Activated CD8-positive, alpha-beta memory T cell treated with anti-CD3 and anti-CD28 coated beads for 36 hours (primary cell): ENCODE results near the gene ICE2. TPM values are rescaled to one million over a fixed set of nuclear protein-coding genes. Genes with fewer than 3 reads are reported as not detected.

Source experiments
- CTCF ChIA-PET: fragments of 350-600 bp; sonication (Branson Sonifier 250); formaldehyde crosslinking; loops from one replicate; lab custom pipeline; 2021; ENCODE audit warnings: antibody characterized with exemption; lab: Charles Lee
- POLR2A ChIA-PET: fragments of 350-600 bp; sonication (Branson Sonifier 250); formaldehyde crosslinking; loops from one replicate; lab custom pipeline; 2021; ENCODE audit warnings: antibody characterized with exemption; lab: Charles Lee
- total RNA-seq, 2 experiments: library from RNA; stranded (reverse); gene quantifications; one replicate each; pipeline ENCODE4 v1.2.3, GENCODE V29; 2021

Gene ICE2
- total RNA-seq, 2 experiments from 2014 or later, result 59.9 to 61.3 TPM

DNA sequence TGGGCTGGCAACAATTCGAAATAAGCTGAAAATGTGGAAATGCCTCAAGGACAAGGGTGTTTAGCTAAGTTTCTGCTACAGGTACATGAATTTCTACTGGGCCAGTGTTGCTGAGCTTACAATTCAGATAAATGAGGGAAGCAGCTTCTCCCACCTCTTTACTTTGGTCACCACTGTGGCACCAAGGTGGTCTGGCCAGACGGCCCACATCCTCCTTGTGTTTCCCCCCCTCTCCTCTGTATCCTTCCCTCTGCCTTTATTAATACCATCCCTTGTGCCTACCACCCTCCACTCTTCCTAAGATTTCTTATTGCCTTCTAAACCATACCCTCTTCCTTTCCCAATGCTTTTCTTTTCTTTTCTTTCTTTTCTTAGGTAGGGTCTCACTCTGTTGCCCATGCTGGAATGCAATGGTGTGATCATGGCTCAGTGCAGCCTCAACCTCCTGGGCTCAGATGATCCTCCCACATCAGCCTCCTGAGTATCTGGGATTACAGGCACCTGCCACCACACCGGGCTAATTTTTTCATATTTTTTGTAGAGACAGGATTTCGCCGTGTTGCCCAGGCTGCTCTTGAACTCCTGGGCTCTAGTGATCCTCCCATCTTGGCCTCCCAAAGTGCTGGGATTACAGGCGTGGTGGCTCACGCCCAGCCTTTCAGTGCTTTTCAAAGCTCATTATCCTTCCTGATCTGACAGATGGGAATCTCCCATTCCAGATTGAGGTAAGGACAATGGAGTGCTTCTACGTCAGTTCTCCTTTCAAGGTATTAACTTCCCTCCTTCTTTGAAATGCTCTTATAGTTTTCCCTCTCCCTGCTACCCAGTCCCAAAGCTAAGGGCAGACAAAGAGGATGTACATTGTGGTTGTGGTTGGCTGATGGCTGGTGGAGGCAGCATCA is 95.9 kb downstream of the ICE2 start:
- ChIA-PET POLR2A (no interaction called here), CTCF (no interaction called here)

GRCh38 chr15:60381148-60381788 is 97.7 kb downstream of the ICE2 start:
- POLR2A ChIA-PET, result no interaction called here
- CTCF ChIA-PET, result interaction anchor here (0.7 kb wide), 1 partner anchor 154 kb away, joined by 3 read pairs; no protein-coding TSS in a partner anchor

- POLR2A ChIA-PET, result no interaction called here
Measured at GRCh38 chr15:60379525-60380274, 99.2 kb downstream of the ICE2 start.

GRCh38 chr15:60379185-60379524 is 99.8 kb downstream of the ICE2 start:
- ChIA-PET POLR2A (no interaction called here), CTCF (no interaction called here)

More at GRCh38 chr15:60379525-60380274, 99.2 kb downstream of the ICE2 start:
- CTCF ChIA-PET, result interaction anchor here (0.7 kb wide), 1 partner anchor 556 kb away, joined by 3 read pairs; no protein-coding TSS in a partner anchor

- POLR2A ChIA-PET, result interaction anchor here (0.7 kb wide), 1 partner anchor 47 kb away, joined by 3 read pairs; no protein-coding TSS in a partner anchor
- CTCF ChIA-PET, result interaction anchor here (1.4 kb wide), 1 partner anchor 18 kb away, joined by 3 read pairs; no protein-coding TSS in a partner anchor
Measured at GRCh38 chr15:60376677-60377095, 102.3 kb downstream of the ICE2 start.

- ChIA-PET POLR2A (no interaction called here), CTCF (interaction anchor here (1.4 kb wide), 1 partner anchor 16 kb away, joined by 3 read pairs; no protein-coding TSS in a partner anchor)
Measured at GRCh38 chr15:60375306-60375705, 103.6 kb downstream of the ICE2 start.

- ChIA-PET POLR2A (no interaction called here), CTCF (interaction anchor here (0.6 kb wide), 1 partner anchor 12 kb away, joined by 3 read pairs; no protein-coding TSS in a partner anchor)
Measured at GRCh38 chr15:60374628-60375081, 104.3 kb downstream of the ICE2 start.

DNA sequence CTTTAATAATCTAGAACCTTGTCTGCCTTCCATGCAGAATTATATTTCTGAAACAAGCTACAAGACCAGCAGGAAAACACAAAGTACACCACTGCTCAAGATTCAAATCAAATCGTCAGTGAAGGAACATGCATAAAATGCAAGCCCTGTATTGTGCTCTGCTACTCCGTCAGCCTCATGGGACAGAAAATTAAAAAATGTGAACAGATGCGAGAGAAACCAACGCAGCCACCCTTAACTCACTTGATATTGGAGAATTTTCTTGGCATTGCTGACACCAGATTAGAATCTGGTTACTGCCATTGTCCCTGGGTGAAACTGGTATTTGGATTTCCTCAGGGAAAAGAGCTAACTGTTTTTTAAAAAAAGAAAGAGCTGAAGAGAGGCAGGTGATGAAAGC is 104.7 kb downstream of the ICE2 start:
- ChIA-PET POLR2A (no interaction called here), CTCF (interaction anchor here (0.6 kb wide), 1 partner anchor 11 kb away, joined by 3 read pairs; no protein-coding TSS in a partner anchor)

DNA sequence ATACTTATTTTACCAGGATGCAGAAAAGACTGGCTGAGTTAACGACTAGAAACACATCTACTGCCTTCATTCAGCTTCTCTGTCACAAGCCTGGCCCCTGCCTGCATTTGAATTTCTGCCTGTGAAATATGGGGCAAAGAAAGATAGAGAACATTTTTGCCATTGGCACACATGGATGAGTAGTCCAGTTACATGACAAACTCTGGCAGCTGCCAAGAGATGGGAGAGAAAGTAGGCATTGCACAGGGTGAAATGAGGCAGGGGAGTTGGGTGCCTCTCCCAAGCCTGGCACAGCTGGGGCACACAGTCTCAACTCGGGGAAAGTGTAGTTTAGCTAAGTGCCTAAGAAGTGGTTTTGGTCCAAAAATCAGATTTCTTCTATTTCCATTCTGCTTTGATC is 105.2 kb downstream of the ICE2 start:
- ChIA-PET CTCF (no interaction called here), POLR2A (no interaction called here)

- POLR2A ChIA-PET, result no interaction called here
- CTCF ChIA-PET, result interaction anchor here (0.7 kb wide), 1 partner anchor 229 kb away, joined by 3 read pairs; no protein-coding TSS in a partner anchor
Measured at GRCh38 chr15:60373327-60373726, 105.6 kb downstream of the ICE2 start.

GRCh38 chr15:60372756-60373155 is 106.2 kb downstream of the ICE2 start:
- POLR2A ChIA-PET, result no interaction called here
- CTCF ChIA-PET, result interaction anchor here (0.7 kb wide), 1 partner anchor 229 kb away, joined by 3 read pairs; no protein-coding TSS in a partner anchor

DNA sequence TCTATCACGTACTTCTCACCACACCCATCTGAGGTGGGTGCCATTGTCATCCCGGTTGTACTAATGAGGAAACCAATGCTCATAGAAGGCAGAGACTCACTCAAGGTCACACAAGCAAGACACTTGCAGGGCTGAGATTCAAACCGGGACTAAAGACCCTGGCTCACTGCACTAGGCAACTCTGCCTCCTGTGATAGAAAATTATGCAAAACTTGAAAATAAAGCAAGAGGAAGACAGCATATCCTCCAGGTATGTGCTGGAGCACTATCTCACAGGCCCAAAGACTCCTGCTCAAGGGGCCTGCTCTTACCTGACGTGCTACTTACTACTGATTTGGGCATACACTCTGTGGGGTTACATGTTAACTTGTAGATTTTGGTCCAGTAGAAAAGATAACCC is 106.7 kb downstream of the ICE2 start:
- CTCF ChIA-PET, result interaction anchor here (0.7 kb wide), 1 partner anchor 228 kb away, joined by 3 read pairs; no protein-coding TSS in a partner anchor

DNA sequence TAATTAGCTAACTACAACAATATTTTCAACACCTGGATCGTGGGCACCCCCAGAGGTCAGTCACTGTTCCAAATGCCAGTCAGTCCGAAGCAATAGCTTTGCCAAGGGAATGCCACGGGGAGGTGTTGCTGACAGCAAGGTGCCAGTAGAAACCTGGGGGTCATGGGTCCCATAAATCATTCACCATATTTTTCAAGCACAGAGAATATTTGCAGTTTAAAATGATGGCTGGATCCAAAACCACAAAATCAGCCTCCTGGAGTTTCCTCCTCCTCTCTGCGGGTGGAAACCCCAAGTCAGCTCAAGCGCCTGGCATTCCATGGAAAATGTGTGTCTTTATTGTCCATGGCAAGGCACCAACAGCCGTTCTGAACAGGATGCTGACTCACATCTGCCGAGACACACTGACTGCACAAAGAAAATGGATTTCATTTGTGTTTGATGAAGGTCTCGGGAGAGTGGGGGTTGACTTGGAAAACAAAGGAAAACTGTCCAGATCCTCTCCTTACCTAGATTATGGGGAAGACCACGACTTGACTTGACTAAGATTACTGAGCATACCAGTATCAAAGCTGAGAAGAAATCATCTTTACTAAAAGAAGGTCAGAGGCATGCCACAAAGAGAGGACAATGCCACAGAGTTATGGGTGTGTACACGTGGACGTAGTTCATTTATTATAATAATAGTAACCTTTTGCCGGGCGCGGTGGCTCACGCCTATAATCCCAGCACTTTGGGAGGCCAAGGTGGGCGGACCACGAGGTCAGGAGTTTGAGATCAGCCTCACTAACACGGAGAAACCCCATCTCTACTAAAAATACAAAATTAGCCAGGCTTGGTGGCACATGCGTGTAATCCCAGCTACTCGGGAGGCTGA is 107.5 kb downstream of the ICE2 start:
- POLR2A ChIA-PET, result no interaction called here
- CTCF ChIA-PET, result interaction anchor here (1.5 kb wide), 1 partner anchor 12 kb away, joined by 5 read pairs; no protein-coding TSS in a partner anchor

More for the DNA sequence above, 106.7 kb downstream of the ICE2 start:
- POLR2A ChIA-PET, result interaction anchor here (0.6 kb wide), 1 partner anchor 92 kb away, joined by 4 read pairs; no protein-coding TSS in a partner anchor

GRCh38 chr15:60370869-60371136 is 108.1 kb downstream of the ICE2 start:
- ChIA-PET POLR2A (no interaction called here), CTCF (interaction anchor here (1.5 kb wide), 1 partner anchor 11 kb away, joined by 5 read pairs; no protein-coding TSS in a partner anchor)

DNA sequence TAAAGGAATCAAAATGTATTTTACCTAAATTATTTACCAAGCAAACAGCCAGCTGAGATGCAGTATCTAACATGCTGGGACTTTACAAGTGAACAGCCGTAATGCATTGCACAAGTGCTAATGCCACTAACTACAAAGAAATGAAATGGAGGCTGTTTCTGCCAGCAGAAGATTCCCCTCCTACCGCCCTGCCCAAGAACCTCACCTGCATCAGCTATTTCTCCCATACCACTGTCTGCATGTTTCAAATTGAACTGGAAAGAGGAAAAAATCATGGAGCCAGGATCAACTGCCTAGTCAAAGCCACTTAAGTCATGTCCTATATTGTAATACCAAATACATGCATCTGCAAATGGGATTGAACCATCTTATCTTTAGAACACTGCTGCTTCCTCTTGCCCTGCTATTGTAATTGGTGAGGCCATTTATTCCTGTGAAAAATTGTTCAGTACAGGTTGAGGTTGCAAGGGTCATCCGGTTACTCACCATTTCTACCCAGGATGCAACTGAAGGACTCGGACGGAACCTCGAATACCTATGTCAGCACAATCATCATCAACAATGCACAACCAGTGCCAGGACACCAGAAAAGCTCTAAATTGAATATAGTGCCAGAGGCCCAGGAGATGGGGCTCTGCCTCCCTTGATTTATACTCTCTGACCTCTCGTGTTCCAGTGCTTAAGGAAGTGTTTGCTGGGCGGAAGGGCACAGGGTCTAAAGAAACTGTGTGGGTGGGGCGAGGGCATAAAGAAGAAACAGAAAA is 108.7 kb downstream of the ICE2 start:
- ChIA-PET CTCF (interaction anchor here (1.5 kb wide), 1 partner anchor 11 kb away, joined by 5 read pairs; no protein-coding TSS in a partner anchor), POLR2A (no interaction called here)

- CTCF ChIA-PET, result interaction anchor here (1.5 kb wide), 1 partner anchor 10 kb away, joined by 5 read pairs; no protein-coding TSS in a partner anchor
Measured at GRCh38 chr15:60369696-60370095, 109.2 kb downstream of the ICE2 start.

More at GRCh38 chr15:60369696-60370095, 109.2 kb downstream of the ICE2 start:
- POLR2A ChIA-PET, result no interaction called here
